Stimulated activated naive CD4-positive, alpha-beta T cell (primary cell): ENCODE results near the gene AK9.
"Not testable (repeated sequence)": the region's sequence is repeated elsewhere in the genome, so short reads cannot be mapped to it uniquely, and the experiment has no call there.

ENCODE experiments used
- DNase-seq, 6 experiments: peaks; one replicate each; lab custom pipeline; 2025; lab: John Stamatoyannopoulos, UW

AK9 gene

GRCh38 chr6:109690737-109691621, at the start of gene AK9, which contains the start of gene FIG4:
Gene AK9 (minus strand): TSS chr6:109691202. CDS start chr6:109675745, 15,457 bp downstream.
Gene FIG4 (plus strand): TSS chr6:109691296. CDS start chr6:109691436, 140 bp downstream.
- peak; percentile 75 to 87 (median 82) for DNase-seq

- no peak for DNase-seq
Measured at GRCh38 chr6:109740787-109741186, 49.8 kb upstream of the AK9 start.

- no peak for DNase-seq
Measured at GRCh38 chr6:109739686-109740085, 48.7 kb upstream of the AK9 start.

- no peak for DNase-seq
Measured at GRCh38 chr6:109738667-109739066, 47.7 kb upstream of the AK9 start.

- DNase-seq, result no peak
Measured at GRCh38 chr6:109738255-109738654, 47.3 kb upstream of the AK9 start.

- no peak for DNase-seq
Measured at GRCh38 chr6:109736273-109737025, 45.4 kb upstream of the AK9 start.

- not testable (repeated sequence) for DNase-seq
Measured at GRCh38 chr6:109725250-109725649, 34.2 kb upstream of the AK9 start.

- no peak for DNase-seq
Measured at GRCh38 chr6:109722564-109723254, 31.7 kb upstream of the AK9 start.

GRCh38 chr6:109722011-109722410, 31.0 kb upstream of the AK9 start:
- no peak for DNase-seq

- DNase-seq, result no peak
Measured at GRCh38 chr6:109720311-109720710, 29.3 kb upstream of the AK9 start.

- no peak for DNase-seq
Measured at GRCh38 chr6:109718991-109719390, 28.0 kb upstream of the AK9 start.

- no peak for DNase-seq
Measured at GRCh38 chr6:109717971-109718370, 27.0 kb upstream of the AK9 start.

GRCh38 chr6:109715616-109716015, 24.6 kb upstream of the AK9 start:
- DNase-seq, result no peak

GRCh38 chr6:109714611-109715010, 23.6 kb upstream of the AK9 start:
- DNase-seq, result no peak

- no peak for DNase-seq
Measured at GRCh38 chr6:109714166-109714565, 23.2 kb upstream of the AK9 start.

- DNase-seq, result no peak
Measured at GRCh38 chr6:109713097-109713496, 22.1 kb upstream of the AK9 start.

- DNase-seq, result not testable (repeated sequence)
Measured at GRCh38 chr6:109708099-109708498, 17.1 kb upstream of the AK9 start.

GRCh38 chr6:109706513-109706912, 15.5 kb upstream of the AK9 start:
- no peak for DNase-seq

GRCh38 chr6:109705258-109705657, 14.3 kb upstream of the AK9 start:
- DNase-seq, result peak; percentile 37 to 69 (median 58)

GRCh38 chr6:109702791-109703190, 11.8 kb upstream of the AK9 start:
- no peak for DNase-seq

GRCh38 chr6:109701774-109702173, 10.8 kb upstream of the AK9 start:
- DNase-seq, result no peak

GRCh38 chr6:109701221-109701620, 10.2 kb upstream of the AK9 start:
- DNase-seq, result no peak
